Inferior parietal cortex (tissue), 1 donor: Measurements from ENCODE around the gene AADACL4.
"Not testable (repeated sequence)": the region's sequence is repeated elsewhere in the genome, so short reads cannot be mapped to it uniquely, and the experiment has no call there.

Source experiments
- DNase-seq: peaks from one replicate; pipeline ENCODE4 v3.0.0-alpha.2; 2016; ENCODE audit errors: extremely low spot score

The AADACL4 gene

DNA sequence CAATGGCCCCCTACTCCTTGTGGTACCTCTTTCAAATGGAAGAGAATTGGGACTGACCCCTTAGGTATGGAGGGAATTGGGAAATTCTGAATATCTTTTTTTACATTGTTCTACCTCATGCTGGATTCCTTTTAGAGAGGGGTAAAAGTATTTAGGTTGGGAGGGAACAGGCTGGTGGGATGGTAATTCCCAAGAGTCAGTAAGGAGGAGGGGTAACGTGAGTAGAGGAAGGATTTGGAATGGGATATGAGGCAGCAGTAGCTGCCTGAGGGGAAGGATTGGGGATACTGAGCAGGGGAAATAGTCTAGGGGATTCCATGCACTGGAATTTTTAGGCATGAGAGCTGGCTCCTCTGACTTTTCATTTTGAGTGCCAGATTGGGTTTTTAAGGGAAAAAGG, 68.2 kb downstream of the AADACL4 start:
- no peak for DNase-seq

DNA sequence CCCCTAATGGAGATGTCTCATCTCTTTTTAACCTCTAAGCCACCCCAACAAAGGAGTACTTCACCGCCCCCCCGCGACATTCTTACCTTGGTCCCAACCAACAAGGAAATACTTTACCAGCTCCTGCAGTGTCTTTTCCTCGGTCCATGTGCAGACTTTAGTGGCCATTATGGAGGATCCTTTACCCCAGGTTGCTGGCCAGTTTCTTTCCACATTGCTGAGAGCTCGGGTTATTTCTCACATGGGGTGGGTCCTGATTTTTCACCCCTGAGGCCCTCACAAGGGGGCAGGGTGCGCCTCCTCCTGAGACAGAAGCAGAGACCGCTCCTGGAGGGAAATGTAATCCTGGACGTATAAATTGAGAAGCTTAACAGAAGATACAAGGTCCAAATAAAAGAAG, 69.0 kb downstream of the AADACL4 start:
- DNase-seq, result no peak

DNA sequence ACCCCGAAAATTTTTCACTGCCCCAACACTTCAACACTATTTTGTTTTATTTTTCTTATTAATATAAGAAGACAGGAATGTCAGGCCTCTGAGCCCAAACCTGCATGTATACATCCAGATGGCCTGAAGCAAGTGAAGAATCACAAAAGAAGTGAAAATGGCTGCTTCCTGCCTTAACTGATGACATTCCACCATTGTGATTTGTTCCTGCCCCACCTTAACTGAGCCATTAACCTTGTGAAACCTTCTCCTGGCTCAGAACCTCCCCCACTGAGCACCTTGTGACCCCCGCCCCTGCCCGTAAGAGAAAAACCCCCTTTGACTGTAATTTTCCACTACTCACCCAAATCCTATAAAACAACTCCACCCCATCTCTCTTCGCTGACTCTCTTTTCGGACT, 69.8 kb downstream of the AADACL4 start:
- not testable (repeated sequence) for DNase-seq

DNA sequence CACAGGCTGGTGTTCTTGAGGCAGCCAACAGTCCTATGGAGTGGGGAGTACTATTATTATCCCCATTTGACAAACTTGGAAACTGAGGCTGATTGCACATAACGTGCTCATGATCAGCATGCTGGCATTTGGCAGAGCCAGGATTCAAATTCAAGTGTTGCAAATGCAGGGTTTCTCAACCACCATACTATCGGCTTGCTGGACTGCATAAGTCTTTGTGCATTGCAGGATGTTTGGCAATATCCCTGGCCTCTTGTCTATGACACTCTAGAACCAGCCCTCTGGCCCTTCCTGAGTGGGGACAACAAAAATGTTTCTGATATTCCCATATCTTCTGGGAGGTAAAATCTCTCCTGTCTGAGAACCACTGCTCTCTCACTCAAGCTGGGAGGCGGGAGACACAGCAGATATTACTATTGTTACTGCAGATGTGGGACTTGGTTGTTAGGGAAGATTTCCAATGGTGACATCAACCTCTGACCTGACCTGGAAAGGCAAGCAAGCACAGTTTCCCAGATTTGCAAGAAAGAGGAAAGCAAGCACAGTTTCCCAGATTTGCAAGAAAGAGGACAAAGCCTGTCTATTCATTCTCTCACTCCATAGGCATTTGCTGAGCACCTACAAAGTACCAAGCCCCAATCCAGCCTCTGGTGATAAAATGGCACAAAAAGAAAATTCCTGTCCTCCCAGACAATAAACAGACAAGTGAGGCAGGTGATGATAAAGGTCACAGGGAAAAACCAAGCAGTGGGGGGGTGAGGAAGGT, 71.0 kb downstream of the AADACL4 start:
- DNase-seq, result no peak

DNA sequence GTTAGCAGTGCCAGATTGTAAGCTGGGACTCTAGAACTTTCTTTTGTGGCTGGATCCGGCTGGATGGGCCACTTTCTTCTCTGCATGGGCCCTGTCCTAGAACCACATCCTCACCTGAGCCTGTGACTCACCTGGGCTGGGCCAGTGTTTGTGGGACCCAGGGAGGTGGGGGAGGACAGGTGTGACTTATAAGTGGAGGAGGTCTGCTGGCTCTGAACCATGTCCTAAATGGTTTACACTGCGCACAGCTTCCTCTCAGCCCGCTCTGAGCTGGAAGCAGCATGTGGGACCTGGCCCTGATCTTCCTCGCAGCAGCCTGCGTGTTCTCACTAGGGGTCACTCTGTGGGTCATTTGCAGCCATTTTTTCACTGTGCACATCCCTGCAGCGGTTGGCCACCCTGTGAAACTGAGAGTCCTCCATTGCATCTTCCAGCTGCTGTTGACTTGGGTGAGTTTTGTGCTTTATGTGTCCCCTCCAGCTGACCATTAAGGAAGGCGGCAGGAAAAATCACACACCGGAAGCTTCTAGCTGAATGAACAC, 72.1 kb downstream of the AADACL4 start, which contains the start of gene AADACL3:
Gene AADACL3 (plus strand): TSS at position 215 of the 542 bp plus-strand sequence. CDS start 67 bp downstream, at position 282.
- no peak for DNase-seq
